HG03571 (cell line): Measurements from ENCODE around the gene VPS37C.
"Not testable (repeated sequence)": the region's sequence is repeated elsewhere in the genome, so short reads cannot be mapped to it uniquely, and the experiment has no call there.

Experiments used
- ATAC-seq: cut with Tn5 transposase; IDR thresholded peaks from one replicate; pipeline ENCODE4 v1.9.1; 2021; ENCODE audit not compliant: unreplicated experiment

VPS37C gene

DNA sequence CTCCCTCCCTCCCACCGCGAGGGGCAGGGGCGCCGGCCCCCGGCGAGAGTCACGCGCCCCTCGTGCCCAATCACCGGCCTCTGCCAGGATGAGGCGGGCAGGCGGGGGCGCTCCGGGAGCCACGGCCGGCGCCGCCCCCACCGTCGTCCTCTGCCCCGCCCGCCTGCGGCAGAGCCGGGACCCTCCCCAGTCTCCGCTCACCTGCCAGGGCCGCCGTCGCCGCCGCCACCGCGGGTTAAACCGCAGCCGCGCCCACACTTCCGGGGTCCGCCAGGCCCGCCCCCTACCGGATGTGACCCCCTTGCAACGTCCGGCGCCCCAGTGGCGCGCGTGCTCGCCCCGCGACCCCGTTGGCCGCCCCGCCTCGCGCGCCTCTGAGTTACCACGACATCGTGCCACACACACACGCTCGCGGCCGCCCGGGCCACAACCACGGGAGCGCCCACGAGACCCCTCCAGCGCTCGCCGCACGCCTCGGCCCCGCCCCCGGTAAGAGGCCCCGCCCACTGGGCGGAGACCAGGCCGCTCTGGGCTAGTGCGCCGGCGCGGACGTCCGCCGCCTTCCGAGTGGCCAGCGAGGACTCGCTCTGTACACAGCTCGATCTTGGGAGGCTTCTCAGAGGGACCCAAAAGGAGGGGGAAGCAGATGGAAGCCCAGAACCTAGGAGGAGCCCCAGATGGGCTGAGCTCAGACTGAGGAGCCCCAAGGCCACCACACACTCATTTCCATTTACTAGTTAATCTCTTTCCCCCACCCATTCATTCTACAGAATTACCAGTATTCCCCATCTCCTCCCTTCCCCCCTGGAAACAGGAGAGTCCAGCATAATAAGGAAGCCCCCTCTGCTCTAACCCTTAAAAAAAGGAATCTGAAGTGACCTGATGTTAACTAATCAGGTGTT lies at the start of gene VPS37C:
VPS37C (minus strand) TSS at position 237 of the 902 bp plus-strand sequence. CDS start 22,597 bp downstream, outside the sequence.
- peak; percentile 60 for ATAC-seq

DNA sequence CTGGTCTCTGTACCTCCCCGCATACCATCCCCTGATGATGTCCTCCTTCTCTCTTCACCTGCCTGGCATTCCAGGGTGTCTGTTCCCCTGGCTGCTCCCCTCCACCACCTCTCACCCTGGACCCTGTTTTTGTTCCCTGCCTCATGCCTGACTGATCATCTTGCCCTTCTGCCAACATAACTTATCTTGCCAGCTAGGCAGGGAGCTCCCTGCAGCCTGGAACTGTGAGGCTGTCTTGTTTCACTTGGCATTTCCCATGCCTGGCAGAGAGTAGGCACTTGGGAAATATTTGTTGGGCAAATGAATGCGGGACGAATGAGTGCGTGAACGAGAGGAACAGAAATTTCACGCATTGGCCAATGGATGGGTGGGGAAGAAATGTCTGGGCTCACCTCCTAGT lies 49.4 kb upstream of the VPS37C start:
- not testable (repeated sequence) for ATAC-seq

DNA sequence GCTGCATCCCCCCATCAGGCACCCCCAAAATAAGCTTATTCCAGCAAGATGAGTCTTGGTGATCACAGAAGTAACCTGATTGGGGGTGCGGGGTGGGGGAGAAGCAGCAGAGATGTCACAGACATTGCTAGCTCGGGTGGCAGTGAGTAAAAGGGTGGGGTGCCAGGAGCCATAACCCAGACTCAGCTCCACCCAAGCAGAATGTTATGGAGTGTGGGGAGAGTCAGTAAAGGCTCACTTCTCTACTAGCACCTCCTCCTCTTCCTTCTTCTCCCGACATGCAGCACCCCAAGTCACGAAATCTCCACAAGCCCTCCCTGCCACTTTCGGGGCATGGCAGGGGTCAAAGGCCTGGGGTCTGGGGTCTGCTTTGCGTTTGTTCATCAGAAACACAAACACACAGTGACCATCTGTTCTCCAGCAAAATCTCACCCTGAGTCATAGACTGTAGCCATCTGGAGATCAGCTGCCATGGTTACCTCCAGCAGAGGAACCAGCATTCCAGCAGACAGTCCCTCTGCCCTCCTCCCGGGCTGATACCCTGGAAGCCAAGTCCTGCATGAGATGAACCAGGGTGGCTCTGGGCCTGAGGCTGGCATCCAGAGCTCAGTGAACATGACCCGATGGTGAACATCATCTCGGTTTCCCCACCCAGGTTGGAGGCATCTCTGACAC lies 46.5 kb upstream of the VPS37C start:
- ATAC-seq = not testable (repeated sequence)

DNA sequence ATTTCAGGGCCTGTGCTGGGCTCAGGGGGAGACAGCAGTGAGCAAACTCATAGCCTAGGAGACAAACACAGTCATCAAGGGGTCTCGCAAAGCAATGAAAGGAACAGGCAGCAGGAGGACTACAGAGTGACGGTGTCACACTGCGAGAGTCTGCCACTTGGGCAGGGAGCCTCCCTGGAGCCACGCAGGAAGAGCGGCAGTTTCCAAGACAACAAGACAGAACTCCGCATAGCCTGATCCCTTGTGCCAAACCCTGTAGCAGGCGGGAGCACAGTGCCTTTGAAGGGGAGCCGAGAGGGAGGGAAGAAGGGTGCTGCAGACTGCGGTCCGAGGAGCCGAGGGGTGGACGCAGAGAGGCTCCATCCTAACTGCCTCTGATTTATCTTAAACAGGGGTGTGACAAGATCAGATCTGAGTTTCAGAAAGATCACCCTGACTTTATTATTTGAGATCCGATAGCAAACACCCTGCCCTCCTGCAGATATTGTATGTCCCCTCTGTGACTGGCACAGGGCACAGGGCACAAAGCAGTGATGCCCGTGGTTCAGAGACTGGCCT lies 43.4 kb upstream of the VPS37C start:
- not testable (repeated sequence) for ATAC-seq

DNA sequence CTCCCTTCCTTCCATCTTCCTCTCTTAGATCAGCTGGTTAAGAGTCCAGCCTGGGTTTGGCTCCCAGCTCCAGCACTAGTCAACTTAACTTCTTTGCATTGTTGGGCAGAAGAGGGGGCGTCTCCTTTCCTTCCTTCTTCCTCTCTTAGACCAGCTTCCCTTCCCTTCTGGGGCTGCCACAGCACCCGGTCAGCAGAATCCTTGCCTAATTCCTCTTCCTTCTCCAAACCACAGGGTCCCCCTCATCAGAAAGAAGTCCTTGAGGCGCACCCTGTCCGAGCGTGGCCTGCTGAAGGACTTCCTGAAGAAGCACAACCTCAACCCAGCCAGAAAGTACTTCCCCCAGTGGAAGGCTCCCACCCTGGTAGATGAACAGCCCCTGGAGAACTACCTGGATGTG lies 42.6 kb upstream of the VPS37C start:
- not testable (repeated sequence) for ATAC-seq

DNA sequence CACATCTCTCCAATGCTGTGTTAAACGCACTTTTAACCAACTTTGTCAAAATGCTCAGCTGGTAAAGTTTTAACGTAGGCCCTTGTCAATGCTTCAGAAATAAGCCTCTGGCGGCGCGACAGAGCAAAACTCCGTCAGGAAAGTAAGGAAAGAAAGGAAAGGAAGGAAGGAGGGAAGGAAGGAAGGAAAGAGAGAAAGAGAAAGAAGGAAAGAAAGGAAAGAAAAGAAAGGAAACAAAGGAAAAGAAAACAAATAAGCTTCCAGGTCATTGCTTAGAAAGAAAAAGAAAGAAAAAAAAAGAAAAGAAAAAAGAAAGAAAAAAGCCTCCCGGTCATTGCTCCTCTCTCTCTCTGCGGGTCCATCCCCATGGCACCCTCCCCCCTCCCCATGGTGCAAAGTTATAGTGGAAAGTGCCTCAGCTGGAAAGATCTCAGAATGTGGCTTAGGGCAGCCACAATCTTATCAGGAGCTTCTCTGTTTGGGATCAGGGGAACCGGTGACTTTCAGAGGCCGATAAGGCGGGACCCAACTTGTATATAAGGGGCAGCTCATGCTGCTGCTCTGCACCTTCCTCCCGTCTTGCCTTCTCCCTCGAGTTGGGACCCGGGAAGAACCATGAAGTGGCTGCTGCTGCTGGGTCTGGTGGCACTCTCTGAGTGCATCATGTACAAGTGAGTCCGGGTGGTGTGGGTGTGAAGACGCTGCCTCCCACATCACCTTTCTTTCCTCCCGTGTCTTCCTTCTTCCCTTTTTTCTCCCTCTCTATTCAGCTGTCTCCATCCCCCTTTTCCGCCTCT lies 41.9 kb upstream of the VPS37C start, which contains the start of gene PGA3:
PGA3 (plus strand) TSS at position 566 of the 797 bp plus-strand sequence; CDS start at position 616, 50 bp downstream.
- ATAC-seq = not testable (repeated sequence)

DNA sequence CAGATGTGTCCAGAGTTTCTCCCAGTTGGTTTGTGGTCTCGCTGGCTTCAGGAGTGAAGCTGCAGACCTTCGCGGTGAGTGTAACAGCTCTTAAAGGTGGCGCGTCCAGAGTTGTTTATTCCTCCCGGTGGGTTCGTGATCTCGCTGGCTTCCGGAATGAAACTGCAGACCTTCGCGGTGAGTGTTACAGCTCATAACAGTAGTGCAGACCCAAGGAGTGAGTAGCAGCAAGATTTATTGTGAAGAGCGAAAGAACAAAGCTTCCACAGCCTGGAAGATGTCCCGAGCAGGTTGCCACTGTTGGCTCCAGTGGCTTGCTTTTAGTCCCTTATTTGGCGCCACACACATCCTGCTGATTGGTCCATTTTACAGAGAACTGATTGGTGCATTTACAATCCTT lies 40.2 kb upstream of the VPS37C start:
- no peak for ATAC-seq

DNA sequence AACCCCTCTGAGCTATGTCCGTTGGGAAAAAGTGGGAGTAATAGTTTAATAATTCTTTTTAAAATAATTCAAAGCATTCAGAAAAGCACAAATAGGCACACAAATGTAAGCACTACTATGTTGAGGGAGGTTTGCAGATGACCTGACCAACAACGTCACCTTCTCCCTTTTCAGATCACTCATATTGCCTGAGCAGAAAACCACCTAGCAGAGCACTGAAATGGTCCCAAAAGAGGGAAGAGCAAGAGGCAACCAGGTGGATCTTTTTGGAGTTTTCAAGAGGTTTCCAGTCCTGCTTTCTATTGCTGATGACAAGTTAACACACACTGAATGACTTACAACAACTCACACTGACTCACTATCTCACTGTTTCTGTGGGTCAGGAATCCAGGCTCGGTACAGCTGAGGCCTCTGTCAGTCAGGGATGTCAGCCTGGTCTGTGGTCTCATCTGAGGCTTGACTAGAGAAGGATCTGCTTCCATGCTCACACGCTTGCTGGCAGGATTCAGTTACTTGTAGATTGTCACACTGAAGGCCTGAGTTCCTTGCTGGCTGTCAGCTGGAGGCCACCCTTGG lies 37.8 kb upstream of the VPS37C start:
- ATAC-seq = no peak

DNA sequence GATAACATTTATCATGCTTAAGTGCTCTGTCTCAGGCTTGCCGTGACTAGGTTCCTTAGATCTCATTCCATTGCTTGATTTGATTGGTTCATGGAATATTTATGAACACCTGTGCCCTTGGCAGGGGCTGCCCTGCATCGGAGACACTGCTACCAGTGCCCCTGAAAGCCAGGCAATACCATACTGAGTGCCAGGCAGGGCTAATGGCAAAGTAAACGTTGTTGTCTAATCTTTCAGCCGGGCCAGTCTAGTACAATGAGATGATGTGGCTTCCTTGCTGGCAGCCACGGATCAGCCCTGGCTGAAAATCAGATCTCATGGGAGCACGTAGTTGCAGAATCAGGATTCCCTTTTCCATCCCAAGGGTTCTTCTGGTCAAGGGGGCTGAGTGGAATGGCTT lies 37.1 kb upstream of the VPS37C start:
- ATAC-seq = no peak

DNA sequence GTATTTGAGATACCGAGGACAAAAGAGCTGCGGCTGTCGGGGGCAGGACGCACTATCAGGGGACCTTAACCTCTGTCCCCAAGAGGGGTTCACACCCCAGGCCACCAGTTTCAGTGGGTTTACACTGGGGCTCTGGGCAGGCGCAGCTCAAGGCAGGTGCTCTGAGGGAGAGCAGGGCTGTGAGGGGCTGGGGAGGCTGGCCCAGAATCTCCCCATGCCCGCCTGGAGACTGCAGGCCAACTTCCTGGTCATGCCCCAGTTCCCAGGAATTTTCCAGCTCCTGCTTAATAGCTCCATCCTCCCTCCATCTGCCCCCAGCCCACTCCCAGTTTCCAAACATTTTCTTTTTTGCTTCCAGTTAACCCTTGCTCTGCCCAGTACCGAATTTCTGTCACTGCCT lies 34.5 kb upstream of the VPS37C start:
- ATAC-seq = no peak

DNA sequence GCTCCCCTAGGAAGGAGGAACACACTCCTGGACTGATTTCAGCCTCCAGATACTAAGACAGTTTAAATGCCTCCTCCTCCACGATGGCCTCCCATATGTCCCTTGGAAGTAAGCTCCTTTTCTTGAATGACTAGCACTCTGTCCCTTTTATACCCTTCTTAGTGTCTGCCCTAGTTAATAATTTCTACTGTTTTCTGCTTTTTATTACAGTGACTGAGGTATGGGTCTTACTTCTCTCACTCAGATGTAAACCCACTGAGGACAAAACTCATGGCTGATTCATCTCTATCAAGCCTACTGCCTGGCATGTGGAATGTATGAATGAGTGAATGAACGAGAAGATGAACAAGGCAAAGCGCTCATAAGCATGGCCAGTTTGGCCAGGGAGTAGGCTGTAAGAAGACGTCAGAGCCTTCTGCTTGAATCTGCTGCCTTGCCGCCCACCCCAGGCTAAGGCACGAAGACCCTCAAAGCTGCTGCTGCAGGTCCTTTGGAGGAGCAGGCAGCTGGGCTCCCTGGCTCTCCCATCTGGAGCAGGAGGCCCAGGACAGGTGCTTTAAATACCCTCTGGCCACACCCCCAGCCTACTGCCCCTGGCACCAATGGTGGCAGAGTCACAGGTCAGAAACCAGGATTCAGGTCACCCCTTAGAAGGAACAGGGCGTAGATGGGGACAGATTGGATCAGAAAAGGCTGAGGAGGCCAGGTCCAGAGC lies 33.9 kb upstream of the VPS37C start:
- no peak for ATAC-seq

DNA sequence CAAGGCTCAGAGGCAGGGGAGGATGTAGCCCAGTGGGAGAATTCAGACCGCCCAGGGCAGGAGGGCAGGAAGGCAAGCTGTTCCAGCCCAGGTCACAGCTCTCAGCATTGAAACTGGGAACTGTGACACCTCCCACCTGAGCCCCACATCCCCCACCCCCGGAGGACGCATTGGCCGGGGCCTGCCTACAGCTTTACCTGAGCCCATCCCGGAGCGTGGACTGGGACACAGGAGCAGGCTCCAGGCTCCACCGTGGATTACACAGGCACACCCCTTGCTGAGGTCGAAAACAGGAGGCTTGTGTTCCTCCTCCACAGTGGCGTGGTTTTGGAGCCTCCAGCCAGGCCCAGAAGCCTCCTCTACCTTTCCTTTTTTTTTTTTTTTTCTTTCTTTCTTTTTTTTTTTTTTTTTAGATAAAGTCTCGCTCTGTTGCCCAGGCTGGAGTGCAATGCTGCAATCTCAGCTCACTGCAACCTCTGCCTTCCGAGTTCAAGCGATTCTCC lies 33.0 kb upstream of the VPS37C start:
- ATAC-seq = no peak

DNA sequence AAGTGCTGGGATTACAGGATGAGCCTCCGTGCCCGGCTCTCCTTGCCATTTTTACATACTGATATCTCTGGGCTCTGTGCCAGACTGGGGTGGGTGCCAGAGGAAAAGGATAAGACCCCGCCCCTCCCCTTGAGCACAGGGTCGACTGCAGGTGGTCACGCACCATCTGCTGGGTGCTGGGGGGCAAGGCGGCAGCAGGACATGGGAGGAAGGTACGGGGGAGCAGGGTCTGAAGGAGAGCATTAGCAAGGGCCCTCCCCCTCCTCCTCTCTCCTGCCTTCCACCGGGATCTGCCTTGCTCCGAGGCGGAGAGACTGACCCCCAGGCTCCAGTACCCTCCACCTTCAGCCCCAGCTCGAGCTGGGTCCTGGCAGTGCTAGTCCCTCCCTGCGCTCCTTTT lies 32.4 kb upstream of the VPS37C start:
- ATAC-seq = no peak

DNA sequence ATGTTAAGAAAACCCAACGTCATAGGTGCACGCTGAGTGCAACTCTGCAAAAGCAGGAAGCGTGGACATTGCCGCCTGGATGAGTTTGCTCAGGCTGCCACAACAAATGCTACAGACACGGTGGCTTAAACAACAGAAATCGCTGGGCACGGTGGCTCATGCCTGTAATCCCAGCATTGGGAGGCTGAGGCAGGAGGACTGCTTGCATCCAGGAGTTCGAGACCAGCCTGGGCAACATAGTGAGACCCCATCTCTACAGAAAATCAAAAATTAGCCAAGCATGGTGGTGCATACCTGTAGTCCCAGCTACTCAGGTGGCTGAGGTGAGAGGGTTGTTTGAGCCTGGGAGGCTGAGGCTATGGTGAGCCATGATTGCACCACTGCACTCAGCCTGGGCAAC lies 28.7 kb upstream of the VPS37C start:
- no peak for ATAC-seq

DNA sequence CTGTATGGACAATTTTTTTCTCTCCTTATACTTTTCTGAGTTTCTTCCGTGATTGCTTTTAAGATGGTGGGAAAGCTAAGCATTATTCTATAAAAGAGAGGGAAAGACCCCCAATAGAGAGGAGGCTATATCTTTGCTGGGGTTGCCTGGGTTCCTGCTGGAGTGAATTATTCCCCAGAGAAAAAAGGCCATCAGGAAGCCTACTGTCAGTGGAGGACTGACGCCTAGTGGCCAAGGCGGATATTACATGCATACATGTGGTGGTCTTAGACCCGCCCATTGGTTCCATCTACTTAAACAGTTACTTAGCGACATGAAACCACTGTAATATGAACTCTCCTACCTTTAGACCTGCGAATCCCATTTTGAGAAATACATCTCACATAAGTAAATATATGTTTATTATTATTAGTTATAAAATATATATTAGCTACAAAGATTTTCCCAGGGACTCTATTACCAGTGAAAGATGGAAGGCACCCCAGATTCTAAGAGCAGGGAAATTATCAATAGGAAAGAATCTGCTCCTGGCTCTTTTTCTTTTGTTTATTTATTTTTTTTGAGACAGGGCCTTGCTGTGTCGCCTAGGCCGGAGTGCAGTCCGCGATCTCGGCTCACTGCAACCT lies 26.4 kb upstream of the VPS37C start:
- ATAC-seq = no peak

DNA sequence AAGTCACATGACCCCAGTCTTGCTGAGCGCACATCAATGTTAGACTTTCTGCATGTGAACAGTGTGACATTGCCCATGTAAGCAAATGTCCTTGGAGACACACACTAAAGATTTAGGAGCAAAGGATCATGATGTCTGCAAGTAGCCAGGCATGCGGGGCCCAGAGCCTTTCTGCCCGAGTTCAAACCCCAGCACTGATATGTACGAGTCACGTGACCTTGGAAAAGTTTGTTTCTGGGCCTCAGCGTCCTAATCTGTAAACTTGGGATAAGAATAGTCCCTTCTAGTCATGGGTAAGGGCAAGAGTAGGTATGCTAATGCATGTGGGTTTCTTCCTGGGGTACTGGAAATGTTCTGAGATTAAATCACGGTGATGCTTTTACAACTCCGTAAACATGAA lies 25.3 kb upstream of the VPS37C start:
- no peak for ATAC-seq

DNA sequence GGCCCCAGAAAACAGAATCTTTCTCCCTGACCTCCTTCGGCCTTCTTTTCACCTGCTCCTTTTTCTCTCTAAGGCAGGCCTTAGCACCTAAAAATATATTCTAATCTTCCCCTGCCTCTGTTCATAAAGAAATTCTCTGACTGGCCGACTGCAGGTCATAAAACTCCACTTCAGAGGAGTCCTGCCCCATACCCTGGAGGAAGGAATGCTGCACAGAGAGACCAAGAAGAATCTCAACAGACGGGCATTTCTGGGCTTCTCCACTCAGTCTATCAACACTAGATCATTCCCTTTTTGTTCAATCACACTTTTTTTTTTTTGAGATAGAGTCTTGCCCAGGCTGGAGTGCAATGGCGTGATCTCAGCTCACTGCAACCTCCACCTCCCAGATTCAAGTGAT lies 22.4 kb upstream of the VPS37C start:
- ATAC-seq = no peak

DNA sequence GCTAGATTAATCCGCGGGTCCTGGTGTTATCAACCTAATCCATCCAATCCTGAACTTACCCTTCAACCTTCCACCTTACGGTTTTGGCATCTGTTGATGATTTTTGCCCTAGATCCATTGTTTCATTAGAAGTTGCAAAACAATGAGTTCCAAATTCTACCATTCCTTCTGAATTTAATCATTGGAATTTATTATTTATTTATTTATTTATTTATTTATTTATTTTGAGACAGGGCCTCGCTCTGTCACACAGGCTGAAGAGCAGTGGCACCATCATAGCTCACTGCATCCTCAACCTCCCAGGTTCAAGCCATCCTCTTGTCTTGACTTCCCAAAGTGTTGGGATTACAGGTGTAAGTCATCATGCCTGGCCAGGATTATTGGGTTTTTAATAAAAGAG lies 20.3 kb upstream of the VPS37C start:
- ATAC-seq = no peak

DNA sequence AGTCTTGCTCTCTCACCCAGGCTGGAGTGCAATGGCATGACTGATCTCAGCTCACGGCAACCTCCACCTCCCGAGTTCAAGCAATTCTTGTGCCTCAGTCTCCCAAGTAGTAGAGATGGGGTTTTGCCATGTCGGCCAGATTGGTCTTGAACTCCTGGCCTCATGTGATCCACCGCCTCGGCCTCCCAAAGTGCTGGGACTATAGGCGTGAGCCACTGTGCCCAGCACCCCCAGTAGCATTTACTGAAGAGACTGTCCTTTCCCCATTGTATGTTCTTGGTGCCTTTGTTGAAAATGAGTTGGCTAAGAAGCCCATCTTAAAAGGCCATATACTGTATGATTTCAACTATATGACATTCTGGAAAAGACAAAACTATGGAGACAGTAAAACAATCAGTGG lies 19.0 kb upstream of the VPS37C start:
- ATAC-seq = not testable (repeated sequence)
